GM21528 (cell line): ENCODE measurements around the gene ISL1.

Experiments
- ATAC-seq: cut with Tn5 transposase; IDR thresholded peaks from one replicate; pipeline ENCODE4 v1.9.1; 2021; ENCODE audit warnings: mild to moderate bottlenecking, moderate library complexity; ENCODE audit not compliant: unreplicated experiment, low FRiP score

The ISL1 gene

DNA sequence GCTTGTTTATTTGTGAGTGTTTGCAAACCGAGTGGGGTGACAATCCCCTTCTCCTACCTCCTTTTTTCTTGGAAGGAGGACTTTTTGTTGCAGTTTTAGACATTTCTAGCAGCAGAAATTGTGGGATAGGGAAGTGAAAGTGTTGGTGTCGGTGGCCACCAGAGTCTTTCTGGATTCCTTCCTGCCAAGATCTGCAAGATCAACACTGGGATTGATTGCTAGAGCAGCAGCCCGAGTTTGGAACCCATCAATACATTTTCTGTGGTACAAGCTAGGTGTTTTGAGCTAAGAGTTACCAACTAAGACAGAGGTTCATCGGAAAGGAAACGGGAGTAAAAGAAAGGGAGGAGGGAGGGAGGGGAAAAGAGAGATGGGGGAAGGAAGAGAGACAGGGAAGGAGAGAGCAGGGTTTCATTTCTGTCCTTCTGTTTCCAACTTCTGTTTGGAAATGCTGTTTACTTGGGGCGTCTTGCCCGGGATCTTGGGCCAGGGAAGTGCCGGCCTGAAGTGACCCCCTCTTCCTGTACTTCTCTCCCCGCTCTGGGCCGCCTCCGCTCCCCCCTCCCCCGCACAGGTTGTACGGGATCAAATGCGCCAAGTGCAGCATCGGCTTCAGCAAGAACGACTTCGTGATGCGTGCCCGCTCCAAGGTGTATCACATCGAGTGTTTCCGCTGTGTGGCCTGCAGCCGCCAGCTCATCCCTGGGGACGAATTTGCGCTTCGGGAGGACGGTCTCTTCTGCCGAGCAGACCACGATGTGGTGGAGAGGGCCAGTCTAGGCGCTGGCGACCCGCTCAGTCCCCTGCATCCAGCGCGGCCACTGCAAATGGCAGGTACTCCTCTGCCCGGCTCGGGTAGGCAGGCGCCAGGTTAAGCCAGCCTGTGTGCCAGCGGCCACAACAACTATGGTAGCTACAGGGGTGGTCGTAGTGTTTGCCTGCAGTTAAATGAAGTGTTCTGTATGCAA lies 4.0 kb downstream of the ISL1 start:
- ATAC-seq = no peak

DNA sequence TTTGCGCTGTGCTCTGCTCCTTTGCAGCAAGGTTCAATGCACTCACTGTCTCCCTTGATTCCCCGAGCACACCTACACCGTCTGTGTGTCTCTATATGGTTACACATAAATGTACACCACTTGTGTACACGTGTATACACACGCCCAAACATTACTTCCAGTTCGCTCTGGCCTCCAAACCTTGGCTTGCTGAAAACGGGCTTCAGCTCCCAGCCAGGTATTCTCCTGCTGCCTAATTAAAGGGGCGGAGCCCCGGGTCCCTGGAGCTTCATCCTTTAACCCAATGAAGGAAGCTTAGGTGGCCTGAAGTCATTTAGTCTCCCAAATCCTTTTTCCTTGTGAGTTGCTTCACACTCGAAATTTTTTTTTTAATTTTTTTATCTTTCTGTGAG lies 4.6 kb downstream of the ISL1 start:
- ATAC-seq = no peak

DNA sequence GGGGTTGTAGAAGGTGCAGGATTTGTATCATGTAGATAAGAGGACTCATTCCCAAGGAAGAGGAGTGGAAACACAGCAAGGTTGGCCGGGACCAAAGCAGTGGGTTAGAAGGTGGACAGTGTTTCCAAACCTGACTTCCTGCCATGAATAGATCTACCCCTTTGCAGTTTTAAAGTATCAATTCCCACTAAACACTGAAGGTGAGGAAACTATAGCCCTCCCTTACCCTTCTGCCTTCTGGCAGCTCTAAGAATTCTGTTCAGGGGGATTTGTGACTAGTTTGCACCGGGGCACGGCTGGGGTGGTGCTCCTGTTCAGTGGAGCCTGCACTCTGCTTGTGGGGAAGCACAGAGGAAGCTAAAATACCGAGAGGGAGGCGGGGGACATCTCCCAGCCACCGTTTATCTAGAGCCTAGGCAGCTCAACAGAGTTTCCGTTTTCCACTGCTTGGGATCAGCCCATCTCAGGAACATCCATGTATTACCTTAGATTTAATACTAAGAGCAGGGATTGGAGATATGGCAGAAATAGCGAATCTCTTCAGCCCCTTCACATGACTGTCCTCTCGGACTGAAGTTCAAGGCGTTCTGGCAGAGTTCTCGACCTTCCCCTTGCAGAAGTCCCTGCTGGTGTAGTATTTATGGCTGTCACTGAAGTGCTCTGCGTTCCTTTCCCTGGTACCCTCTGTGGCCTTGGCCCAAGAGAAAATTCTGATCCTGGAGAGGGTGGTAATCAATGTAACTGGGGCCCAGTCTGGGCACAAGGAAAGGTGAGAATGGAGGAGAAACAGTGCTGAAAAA lies 5.4 kb downstream of the ISL1 start:
- ATAC-seq = no peak

DNA sequence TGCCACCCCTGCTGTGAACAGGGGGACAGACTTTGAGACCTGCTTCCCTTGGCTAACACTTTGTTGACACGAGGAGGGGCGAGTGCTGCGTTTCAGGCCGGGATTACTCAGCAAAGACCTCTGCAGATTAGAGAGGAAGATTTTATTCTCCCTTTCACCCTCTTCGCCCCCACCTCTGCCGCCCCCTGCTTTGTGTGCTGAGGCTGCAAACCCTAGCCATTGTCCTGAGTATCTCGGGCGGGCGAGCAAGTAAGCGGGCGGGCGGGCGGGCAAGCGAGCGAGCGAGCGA lies 6.0 kb downstream of the ISL1 start:
- no peak for ATAC-seq

DNA sequence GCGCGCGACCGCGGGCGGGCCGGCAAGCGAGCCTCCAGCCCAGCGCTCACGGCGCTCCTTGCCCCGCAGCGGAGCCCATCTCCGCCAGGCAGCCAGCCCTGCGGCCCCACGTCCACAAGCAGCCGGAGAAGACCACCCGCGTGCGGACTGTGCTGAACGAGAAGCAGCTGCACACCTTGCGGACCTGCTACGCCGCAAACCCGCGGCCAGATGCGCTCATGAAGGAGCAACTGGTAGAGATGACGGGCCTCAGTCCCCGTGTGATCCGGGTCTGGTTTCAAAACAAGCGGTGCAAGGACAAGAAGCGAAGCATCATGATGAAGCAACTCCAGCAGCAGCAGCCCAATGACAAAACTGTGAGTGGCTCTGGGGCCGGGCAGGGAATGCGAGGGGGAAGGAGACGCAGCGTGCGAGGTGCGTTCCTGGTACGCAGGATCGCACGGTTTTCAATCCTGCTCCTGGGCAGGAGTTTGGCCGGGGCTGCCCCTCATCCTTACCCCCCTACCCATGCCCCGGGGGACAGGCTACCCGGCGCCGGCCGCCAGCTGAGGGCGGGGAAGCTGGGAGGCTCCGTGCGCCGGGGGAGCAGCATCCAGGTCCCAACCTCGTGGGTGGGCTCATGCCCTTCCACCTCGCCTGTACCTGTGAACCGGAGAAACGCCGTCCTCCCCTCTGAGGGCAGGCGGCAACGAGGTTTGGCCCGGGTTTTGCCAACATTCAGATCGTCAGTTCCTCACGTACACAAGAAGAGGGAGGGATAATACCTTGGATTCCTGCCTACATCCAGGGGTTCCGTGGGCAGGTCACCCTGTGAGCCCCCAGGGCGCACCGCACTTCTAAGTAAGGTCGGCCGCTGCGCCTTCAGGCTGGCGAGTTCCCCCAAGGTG lies 6.6 kb downstream of the ISL1 start:
- no peak for ATAC-seq

DNA sequence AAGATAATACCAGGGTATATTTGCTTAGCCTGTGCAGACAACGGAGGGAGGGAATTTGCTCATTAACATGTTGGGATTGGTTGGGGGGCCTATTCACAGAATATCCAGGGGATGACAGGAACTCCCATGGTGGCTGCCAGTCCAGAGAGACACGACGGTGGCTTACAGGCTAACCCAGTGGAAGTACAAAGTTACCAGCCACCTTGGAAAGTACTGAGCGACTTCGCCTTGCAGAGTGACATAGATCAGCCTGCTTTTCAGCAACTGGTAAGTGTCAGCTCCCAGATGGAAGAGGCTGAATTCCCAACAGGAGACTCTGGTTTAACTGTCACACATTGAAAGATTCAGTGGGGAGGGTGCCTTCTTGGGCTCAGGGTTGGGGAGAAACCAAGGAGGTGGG lies 7.9 kb downstream of the ISL1 start:
- no peak for ATAC-seq

DNA sequence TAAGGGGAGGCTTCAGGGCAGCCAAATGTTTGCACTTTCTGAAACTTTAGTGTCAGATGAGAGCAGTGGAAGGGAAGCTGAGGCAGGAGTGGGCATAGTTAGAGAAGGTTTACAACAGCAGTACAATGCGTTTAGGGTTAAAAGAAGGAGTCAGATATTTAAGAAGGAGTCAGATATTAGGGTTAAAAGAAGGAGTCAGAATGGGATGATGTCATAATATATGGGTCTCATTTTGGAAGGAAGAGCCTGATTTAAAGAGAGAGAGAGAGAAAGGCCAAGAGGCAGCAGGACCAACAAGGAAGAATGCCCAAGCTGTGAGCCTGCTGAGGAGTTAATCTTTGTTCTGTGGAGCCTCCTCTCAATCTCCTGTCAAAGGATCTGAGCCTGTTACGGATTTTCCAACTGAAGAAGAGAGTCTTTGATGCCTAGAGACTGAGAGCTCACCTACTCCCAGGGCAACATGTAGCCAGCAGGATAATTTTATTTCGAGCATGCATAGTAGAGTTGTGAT lies 9.5 kb downstream of the ISL1 start:
- ATAC-seq = no peak

DNA sequence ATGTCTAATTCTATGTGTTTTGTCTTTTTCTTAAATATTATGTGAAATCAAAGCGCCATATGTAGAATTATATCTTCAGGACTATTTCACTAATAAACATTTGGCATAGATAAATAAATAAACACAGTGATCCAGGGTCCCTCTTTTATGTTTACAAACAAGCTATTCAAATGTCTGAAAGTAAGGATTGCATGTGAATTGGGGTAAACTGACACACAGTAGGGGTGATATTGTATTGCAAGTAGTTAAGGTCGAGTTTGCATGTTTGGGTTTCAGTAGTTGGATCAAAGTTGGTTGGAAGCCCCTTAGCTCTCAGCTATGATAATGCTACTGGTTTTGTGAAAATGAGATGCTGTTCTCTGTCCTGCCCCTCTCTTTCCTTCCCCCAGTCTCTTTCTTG lies 11.4 kb downstream of the ISL1 start:
- ATAC-seq = no peak

DNA sequence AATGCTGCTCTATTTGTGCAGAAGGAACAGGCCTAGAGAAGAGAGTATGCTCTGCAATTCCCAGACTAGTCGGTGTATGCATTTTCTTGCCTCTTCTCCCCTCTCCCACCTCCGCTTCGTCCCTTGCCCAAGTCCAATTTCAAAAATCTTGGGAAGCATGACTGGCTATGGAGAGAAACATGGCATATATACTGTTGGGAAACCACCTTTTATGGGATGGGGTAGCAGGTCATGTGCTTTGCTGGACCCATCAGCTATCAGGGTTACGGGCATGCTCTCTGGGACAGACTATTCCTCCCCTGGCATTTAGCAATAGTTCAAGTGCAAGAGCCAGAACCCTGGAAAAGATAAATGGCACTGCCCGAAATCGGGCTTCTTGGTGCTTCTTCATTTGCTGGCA lies 12.0 kb downstream of the ISL1 start:
- no peak for ATAC-seq

DNA sequence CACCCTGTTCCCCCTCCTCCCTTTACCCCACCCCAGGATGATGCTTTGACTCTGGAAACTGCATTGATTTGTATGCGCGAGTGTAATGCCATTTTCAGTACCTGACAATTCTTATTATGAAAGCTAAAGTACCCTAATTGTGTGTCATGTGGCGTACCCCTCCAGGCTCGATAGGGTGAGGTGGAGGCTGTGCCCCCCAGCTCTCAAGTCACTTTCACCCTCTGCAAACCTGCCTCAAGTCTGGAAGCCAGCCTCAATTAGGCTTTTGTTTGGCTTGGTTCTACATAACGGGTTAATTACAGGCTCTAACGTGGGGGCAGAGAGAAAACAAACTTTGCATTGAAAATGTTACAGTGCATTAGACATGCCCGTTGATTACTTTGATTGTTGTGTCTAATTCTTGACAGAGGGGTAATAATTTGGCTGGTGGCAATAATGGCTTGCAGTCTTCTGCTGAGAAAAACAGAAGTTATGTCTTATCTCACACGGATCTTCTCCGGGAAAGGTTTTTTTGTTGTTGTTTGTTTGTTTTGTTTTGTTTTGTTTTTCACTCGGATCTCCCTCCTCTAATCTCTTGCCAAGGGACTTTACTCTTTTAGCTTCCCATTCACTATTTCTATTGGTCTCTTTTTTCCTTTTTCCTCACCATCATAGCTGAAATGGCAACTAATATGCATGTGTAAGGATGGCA lies 12.6 kb downstream of the ISL1 start:
- ATAC-seq = no peak

DNA sequence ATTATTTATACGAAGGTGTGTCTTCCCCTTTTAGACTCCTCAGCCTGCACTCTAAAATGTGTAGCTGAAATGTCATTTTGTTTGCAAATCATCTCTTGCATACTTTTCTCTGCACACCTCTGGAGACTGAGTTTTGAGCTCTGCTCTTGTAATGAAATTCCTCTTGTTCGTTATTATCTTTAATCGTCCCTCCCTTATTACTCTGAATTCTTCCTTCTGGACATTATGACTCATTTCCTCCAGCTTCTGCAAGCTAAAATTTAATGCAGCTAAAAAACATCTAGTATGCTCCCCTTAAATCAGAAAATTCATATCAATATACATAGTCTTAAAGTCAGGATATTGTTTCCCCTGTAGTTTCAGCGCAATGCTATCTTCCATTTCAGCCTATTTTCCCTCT lies 13.5 kb downstream of the ISL1 start:
- ATAC-seq = no peak

DNA sequence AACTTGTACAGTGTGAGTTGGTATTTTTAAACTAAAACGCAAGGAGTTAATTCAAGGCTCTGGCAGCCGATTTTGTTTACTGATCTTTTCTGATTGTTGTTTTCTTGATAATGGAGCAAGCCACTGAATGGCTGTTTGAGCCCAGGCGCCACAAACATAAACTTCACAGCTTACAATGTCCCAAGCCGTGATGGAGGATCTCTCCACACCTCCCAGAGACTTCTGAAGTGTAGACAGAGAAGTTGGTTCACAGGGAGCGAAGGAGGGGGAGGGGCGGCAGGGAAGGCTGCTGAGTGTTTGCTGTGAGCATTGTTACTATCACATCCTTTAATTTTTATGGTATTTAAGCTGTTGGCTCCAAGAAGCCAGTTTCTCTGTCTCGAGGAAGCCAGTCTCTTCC lies 14.7 kb downstream of the ISL1 start:
- no peak for ATAC-seq

DNA sequence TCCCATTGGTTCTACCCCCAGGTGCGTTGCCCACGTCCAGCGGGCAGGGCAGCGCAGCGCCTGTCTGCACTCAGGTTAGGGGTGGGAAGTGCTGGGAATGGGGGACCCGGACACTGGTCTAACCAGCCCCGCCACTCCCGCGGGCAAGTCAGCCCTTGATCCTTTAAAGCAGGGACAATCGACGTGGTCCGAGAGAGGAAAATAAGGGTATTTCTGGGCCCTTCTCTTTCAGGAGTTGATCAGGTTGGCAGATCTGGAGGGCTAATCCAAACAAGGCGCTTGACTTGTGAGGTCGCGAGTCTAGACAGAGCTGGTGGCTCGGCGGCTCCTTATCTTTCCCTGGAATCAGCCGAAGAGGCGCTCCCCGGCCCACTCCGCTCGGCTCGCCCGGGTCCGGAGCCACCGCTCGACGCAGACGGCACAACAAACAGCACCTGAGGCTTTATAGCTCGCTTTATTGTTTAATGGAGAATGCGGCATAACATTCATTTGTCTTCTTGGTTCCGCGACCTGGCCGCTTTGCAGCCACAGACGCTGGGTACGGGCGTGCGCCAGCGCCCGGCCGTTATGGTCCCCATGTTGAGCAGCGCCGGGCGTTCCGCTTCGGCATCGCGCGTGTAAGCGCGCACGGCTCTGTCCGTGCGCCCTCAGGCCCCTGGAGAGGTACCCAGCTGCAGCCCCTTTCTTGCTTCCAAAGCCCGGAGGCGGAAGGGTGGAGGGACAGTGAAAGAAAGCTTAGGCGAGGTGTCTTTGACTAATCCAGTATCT lies 15.8 kb downstream of the ISL1 start:
- no peak for ATAC-seq

DNA sequence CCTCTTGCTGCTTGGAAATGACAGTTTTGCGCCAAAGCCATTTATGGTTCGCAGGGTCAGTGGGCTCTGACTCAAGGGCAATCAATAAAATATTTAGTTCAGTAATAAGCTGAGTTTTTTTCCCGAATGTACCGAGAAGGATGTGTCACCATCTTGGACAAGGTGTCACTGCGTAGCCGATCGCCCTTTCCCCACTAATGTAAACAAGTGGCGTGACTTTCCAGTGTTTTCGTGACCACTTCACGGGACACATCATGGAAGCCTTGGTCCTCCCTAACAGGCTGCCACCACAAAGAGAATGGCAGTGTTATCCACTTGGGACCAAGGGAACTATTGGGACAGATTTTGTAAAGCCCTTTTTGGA lies 16.4 kb downstream of the ISL1 start:
- ATAC-seq = no peak

DNA sequence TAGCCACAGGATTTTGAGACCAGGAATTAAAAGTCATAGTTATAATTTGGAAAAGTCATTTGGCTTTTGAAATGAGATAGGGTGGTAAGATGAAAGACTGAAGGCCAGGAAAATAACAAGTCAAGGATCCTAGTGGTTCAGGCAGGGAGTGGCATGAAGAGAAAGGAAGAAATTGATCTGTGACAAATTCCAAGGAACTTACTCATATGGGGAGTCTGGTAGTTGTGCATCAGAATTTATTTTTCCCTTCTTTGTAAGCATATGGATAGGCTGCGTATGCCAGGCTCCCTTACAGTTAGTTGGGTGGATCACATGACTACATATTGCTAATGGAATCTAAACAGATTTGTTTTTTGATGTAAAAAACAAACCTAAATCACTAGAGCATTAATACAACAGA lies 21.0 kb downstream of the ISL1 start:
- no peak for ATAC-seq

DNA sequence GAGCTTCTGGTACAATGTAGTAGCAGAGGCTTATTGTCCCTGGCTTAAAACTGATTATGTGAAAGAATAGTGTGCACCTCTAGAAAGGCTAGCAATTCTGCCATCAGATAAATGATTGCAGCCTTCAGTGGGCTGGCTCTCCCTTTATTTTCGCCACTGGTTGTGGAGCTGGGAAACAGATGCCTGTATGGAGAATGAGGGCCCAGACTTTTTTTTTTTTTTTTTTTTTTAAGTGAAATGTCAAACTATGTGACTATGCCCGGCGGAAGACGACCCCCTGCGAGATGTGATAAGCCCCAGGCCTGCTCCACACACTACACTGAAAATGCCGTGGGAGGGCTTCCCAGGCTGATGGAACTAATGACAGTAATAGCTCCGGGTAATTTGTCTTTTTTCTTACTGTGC lies 28.7 kb downstream of the ISL1 start:
- ATAC-seq = no peak

DNA sequence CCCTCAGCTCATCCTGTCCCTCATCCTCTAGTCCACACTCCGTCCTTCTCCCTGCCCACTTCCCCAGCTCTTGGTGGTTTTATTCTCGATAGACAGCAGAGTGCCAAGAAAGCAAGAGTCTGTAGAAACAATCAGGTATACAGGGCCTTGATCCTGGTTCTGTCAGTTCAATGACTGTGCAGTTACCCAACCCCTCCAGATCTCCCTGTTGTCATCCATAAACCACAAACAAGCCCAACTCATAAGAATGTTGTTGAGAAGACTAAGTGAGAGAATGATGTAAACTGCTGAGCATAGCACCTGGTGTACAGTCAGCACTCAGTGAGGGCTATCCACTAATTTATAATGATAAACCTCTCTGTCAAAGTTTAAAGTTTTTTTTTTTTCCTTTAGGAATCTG lies 31.3 kb downstream of the ISL1 start:
- no peak for ATAC-seq

DNA sequence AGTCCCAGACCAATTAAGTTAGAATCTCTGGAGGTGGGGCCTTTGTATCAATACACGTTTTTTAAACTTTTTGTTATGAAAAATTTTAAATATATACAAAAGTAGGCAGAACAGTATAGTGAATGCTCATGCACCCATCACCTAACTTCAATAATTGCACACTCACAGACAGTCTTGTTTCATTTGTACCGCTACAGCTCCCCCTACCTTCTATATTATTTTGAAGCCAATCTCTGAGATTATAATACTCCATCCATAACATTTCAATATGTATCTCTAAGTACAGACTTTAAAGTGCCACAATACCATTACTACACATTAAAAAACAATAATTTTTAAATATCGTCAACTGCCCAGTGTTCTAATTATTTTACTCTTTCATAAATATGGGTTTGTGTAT lies 32.9 kb downstream of the ISL1 start:
- ATAC-seq = no peak

DNA sequence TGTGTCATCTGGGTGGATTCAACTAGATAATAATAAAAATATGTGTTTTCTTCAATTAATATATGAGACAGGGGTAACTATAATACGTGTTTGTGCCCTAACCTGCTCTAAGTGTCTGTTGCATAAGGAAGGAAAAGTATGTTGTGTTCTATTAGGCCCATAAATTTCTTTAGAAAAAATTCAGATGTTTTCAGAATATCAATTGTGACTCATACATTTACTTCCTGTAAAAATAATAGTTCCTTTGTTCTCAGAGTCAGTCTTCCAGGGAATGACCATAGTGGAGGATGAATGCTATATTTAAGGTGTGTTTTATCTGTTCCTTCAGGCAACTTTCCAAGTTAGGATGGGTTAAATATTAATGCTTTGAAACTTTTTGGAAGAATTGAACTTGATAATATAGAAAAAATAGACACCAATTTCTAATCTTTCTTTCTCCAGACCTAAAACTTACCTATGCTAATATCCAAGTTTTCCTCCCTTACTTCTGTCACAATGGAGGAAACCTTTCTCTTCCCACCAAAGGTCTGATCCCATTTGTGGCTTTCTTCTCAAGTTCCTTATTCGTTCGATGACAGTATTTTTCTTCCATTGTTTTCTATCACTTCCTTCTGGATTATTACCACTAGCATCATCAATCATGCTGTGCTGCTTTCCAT lies 49.9 kb downstream of the ISL1 start:
- ATAC-seq = no peak
